ENCODE measurements around the gene DDAH1. TPM values are rescaled to one million over a fixed set of nuclear protein-coding genes. Genes with fewer than 3 reads are reported as not detected.

DDAH1 gene
- total and polyA plus RNA-seq, 2 of the 8 experiments (the other 6 are each of a cell fraction or from before 2014, with no cell fraction given), result 22.8 to 54.5 TPM

- no peak overlapping the region for H4K91ac ChIP-seq (replicated peaks; ENCODE audit: insufficient read length, low read length)
- no peak overlapping the region for H3K4me3 ChIP-seq (ENCODE audit: extremely low read depth in 1 of 4, insufficient read depth in 2 of 4, low read depth in 3 of 4, low read length in 4 of 4)
- no peak overlapping the region for H2BK120ac ChIP-seq (replicated peaks; ENCODE audit: low read depth, low read length)
- H4K8ac ChIP-seq (ENCODE audit: extremely low read depth, insufficient read depth, low read length), result no peak overlapping the region
- H2BK15ac ChIP-seq (ENCODE audit: low read length), result no peak overlapping the region
- H3K79me2 ChIP-seq (ENCODE audit: control insufficient read depth in 1 of 2, insufficient read depth in 2 of 2, low read length in 2 of 2), result no peaks in the 10 kb centered on the region
- no peak overlapping the region for H3K9ac ChIP-seq (replicated peaks in 1 of 4; ENCODE audit: extremely low read depth in 1 of 4, low read depth in 3 of 4, low read length in 3 of 4)
- H3K36me3 ChIP-seq (ENCODE audit: control insufficient read depth in 2 of 4, insufficient read depth in 4 of 4, low read length in 3 of 4), result no peaks in the 10 kb centered on the region
- H3K27me3 ChIP-seq (replicated peaks in 1 of 4; ENCODE audit: control insufficient read depth in 3 of 4, extremely low read depth in 1 of 4, insufficient read depth in 3 of 4, low read length in 3 of 4), result no peaks in the 10 kb centered on the region
- no peaks in the 10 kb centered on the region; the same call in 1 of the 2 replicates for H3K79me1 ChIP-seq (ENCODE audit: low read depth, low read length)
- no peak for FAIRE-seq
- H3K18ac ChIP-seq (ENCODE audit: extremely low read depth, low read length), result no peak overlapping the region
- no peak overlapping the region for H3K23ac ChIP-seq (ENCODE audit: insufficient read length)
- H3K9me3 ChIP-seq (ENCODE audit: insufficient read depth in 2 of 2, low read depth in 1 of 2, low read length in 1 of 2), result no peaks in the 10 kb centered on the region
- no peak for DNase-seq (ENCODE audit: low read depth in 1 of 2, low spot score in 2 of 2)
- H3K27ac ChIP-seq (ENCODE audit: low read depth, low read length), result no peak overlapping the region
- POLR2A ChIA-PET (ENCODE audit: partially characterized antibody), result no interaction called here
- no peak overlapping the region for H2AFZ ChIP-seq (ENCODE audit: low read length)
- no peaks in the 10 kb centered on the region for H3K4me1 ChIP-seq (replicated peaks in 1 of 4; ENCODE audit: control insufficient read depth in 3 of 4, insufficient read depth in 4 of 4, low read length in 3 of 4)
- H3K4me2 ChIP-seq (ENCODE audit: insufficient read depth in 1 of 2, low read depth in 2 of 2, low read length in 2 of 2), result no peak overlapping the region
- no peak overlapping the region for H3K4ac ChIP-seq (replicated peaks; ENCODE audit: insufficient read length, low read depth, low read length)
- H3K56ac ChIP-seq (replicated peaks; ENCODE audit: insufficient read length, low read depth, low read length), result no peak overlapping the region
- no peak overlapping the region for H2AK5ac ChIP-seq (ENCODE audit: low read depth, low read length)
- no peak overlapping the region for H2BK12ac ChIP-seq (ENCODE audit: low read depth, low read length)
- no peak overlapping the region for H2BK20ac ChIP-seq (ENCODE audit: low read length)
- CTCF ChIA-PET (ENCODE audit: partially characterized antibody), result interaction anchor here (0.6 to 1.5 kb wide), 2 partner anchors 7 to 68 kb away, joined by 3 to 4 read pairs; no protein-coding TSS in a partner anchor
- H4K20me1 ChIP-seq (replicated peaks in 1 of 2; ENCODE audit: control insufficient read depth in 1 of 2, insufficient read depth in 2 of 2, low read length in 2 of 2), result no peaks in the 10 kb centered on the region
- no peak overlapping the region for H4K5ac ChIP-seq (ENCODE audit: insufficient read length, low read depth, low read length)
- H3K23me2 ChIP-seq (ENCODE audit: low read depth, low read length), result no peaks in the 10 kb centered on the region
- no peak overlapping the region for H2BK5ac ChIP-seq (ENCODE audit: low read depth, low read length)
- H3K14ac ChIP-seq (ENCODE audit: insufficient read length), result no peak overlapping the region
- TF ChIP-seq TBP (IDR thresholded peaks at IDR 0.05; ENCODE audit: low read depth, low read length), result no peak
- no peak for TF ChIP-seq ASH2L (IDR thresholded peaks at IDR 0.05; ENCODE audit: low read length)
- TF ChIP-seq CHD1 (IDR thresholded peaks at IDR 0.05; ENCODE audit: low read depth, low read length), result no peak
- TF ChIP-seq EZH2 (IDR thresholded peaks at IDR 0.05; ENCODE audit: low read depth, low read length, severe bottlenecking), result no peak
- no peak for TF ChIP-seq RBBP5 (IDR thresholded peaks at IDR 0.05; ENCODE audit: borderline replicate concordance, low read depth, low read length)
- TF ChIP-seq CTBP2 (IDR thresholded peaks at IDR 0.05; ENCODE audit: borderline replicate concordance, insufficient read depth, insufficient read length, low read length), result no peak
- no peak for TF ChIP-seq NRF1 (IDR thresholded peaks at IDR 0.05; ENCODE audit: low read depth, low read length)
- no peak for TF ChIP-seq HDAC6 (IDR thresholded peaks at IDR 0.05; ENCODE audit: low read depth, low read length)
- TF ChIP-seq MAX (IDR thresholded peaks at IDR 0.05), result no peak
- TF ChIP-seq BACH1 (IDR thresholded peaks at IDR 0.05; ENCODE audit: low read length), result no peak
- no peak for TF ChIP-seq JUN (IDR thresholded peaks at IDR 0.05; ENCODE audit: low read depth, low read length)
Observed at GRCh38 chr1:85363521-85363920, 101.4 kb downstream of the DDAH1 start.
